ENCODE data around the gene CD300H.

GRCh38 chr17:74608511-74608910, 41.2 kb upstream of the CD300H start:
- TF ChIP-seq CTCF (IDR thresholded peaks at IDR 0.05) (no peak), ZFX (IDR thresholded peaks at IDR 0.05; ENCODE audit: borderline replicate concordance) (no peak)
